KG1 (cell line): ENCODE data around the gene CYP4F22.

Experiments
- DNase-seq: peaks from one replicate; lab custom pipeline; 2025; lab: John Stamatoyannopoulos, UW

The CYP4F22 gene

GRCh38 chr19:15534957-15535864 lies 26.9 kb downstream of the CYP4F22 start:
- DNase-seq: no peak

GRCh38 chr19:15536350-15536749 lies 28.0 kb downstream of the CYP4F22 start:
- DNase-seq: no peak

GRCh38 chr19:15538774-15539173 lies 30.4 kb downstream of the CYP4F22 start:
- DNase-seq: no peak

- no peak for DNase-seq
Observed at GRCh38 chr19:15539638-15540037, 31.3 kb downstream of the CYP4F22 start.

- DNase-seq: no peak
Observed at GRCh38 chr19:15540435-15540834, 32.1 kb downstream of the CYP4F22 start.

GRCh38 chr19:15544283-15544682 lies 36.0 kb downstream of the CYP4F22 start:
- no peak for DNase-seq

- no peak for DNase-seq
Observed at GRCh38 chr19:15544970-15545369, 36.6 kb downstream of the CYP4F22 start.

GRCh38 chr19:15548648-15549047 lies 40.3 kb downstream of the CYP4F22 start:
- DNase-seq: no peak

- no peak for DNase-seq
Observed at GRCh38 chr19:15549581-15549980, 41.3 kb downstream of the CYP4F22 start.

- no peak for DNase-seq
Observed at GRCh38 chr19:15550273-15550672, 41.9 kb downstream of the CYP4F22 start.

GRCh38 chr19:15550929-15551292 lies 42.6 kb downstream of the CYP4F22 start:
- no peak for DNase-seq

- DNase-seq: no peak
Observed at GRCh38 chr19:15551293-15552004, 43.1 kb downstream of the CYP4F22 start.

- DNase-seq: no peak
Observed at GRCh38 chr19:15555021-15555420, 46.7 kb downstream of the CYP4F22 start.

- peak; percentile 90 for DNase-seq
Observed at GRCh38 chr19:15555759-15556633, 47.7 kb downstream of the CYP4F22 start.

- DNase-seq: no peak
Observed at GRCh38 chr19:15556634-15557181, 48.4 kb downstream of the CYP4F22 start.

- no peak for DNase-seq
Observed at GRCh38 chr19:15557223-15557622, 48.9 kb downstream of the CYP4F22 start.

- DNase-seq: no peak
Observed at GRCh38 chr19:15562145-15562544, 53.8 kb downstream of the CYP4F22 start.

- no peak for DNase-seq
Observed at GRCh38 chr19:15562861-15563260, 54.5 kb downstream of the CYP4F22 start.

- DNase-seq: no peak
Observed at GRCh38 chr19:15563325-15563794, 55.0 kb downstream of the CYP4F22 start.

GRCh38 chr19:15563931-15564330 lies 55.6 kb downstream of the CYP4F22 start:
- DNase-seq: no peak

GRCh38 chr19:15564534-15565168 lies 56.3 kb downstream of the CYP4F22 start:
- no peak for DNase-seq
